Ishikawa (cell line): ENCODE data around the gene PDCD6IP.

ENCODE experiments used
- CEBPB ChIP-seq: IDR thresholded peaks from 2 replicates; pipeline ENCODE4 v1.6.1; 2012
- CREB1 ChIP-seq: IDR thresholded peaks from 2 replicates; pipeline ENCODE4 v1.6.1; 2012; ENCODE audit warnings: low read depth
- EGR1 ChIP-seq: IDR thresholded peaks from 2 replicates; pipeline ENCODE4 v1.6.1; 2012
- EP300 ChIP-seq: IDR thresholded peaks from 2 replicates; pipeline ENCODE4 v1.6.1; 2012; ENCODE audit warnings: borderline replicate concordance
- FOXM1 ChIP-seq: IDR thresholded peaks from 2 replicates; pipeline ENCODE4 v1.6.1; 2012; ENCODE audit warnings: low read depth, borderline replicate concordance
- NFIC ChIP-seq: IDR thresholded peaks from 2 replicates; pipeline ENCODE4 v1.6.1; 2012
- RAD21 ChIP-seq: IDR thresholded peaks from 2 replicates; pipeline ENCODE4 v1.6.1; 2012; ENCODE audit warnings: low read depth
- TAF1 ChIP-seq: IDR thresholded peaks from 2 replicates; pipeline ENCODE4 v1.6.1; 2012; ENCODE audit warnings: low read depth, mild to moderate bottlenecking
- TCF12 ChIP-seq: IDR thresholded peaks from 2 replicates; pipeline ENCODE4 v1.6.1; 2012; ENCODE audit warnings: low read depth
- TEAD4 ChIP-seq: IDR thresholded peaks from 2 replicates; pipeline ENCODE4 v1.6.1; 2012
- USF1 ChIP-seq: IDR thresholded peaks from 2 replicates; pipeline ENCODE4 v1.6.1; 2012
- YY1 ChIP-seq: IDR thresholded peaks from 2 replicates; pipeline ENCODE4 v1.6.1; 2012; ENCODE audit warnings: low read depth
- ZBTB7A ChIP-seq: IDR thresholded peaks from 2 replicates; pipeline ENCODE4 v1.6.1; 2012; ENCODE audit warnings: low read depth
- TF ChIP-seq, protein P1 (sequence below): IDR thresholded peaks from 2 replicates; pipeline ENCODE4 v1.6.1; 2012
- TF ChIP-seq, protein P2 (sequence below): IDR thresholded peaks from 2 replicates; pipeline ENCODE4 v1.6.1; 2012; ENCODE audit warnings: low read depth, mild to moderate bottlenecking

The PDCD6IP gene

GRCh38 chr3:33879540-33879939, 81.1 kb downstream of the PDCD6IP start:
- TF ChIP-seq TEAD4, result no peak
- no peak for TF ChIP-seq TAF1
- no peak for TF ChIP-seq USF1
- TF ChIP-seq, protein P1, sequence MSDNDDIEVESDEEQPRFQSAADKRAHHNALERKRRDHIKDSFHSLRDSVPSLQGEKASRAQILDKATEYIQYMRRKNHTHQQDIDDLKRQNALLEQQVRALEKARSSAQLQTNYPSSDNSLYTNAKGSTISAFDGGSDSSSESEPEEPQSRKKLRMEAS, result no peak
- TF ChIP-seq FOXM1, result no peak
- no peak for TF ChIP-seq NFIC
- no peak for TF ChIP-seq ZBTB7A
- no peak for TF ChIP-seq CEBPB
- no peak for TF ChIP-seq YY1
- no peak for TF ChIP-seq TCF12
- no peak for TF ChIP-seq CREB1
- no peak for TF ChIP-seq RAD21
- TF ChIP-seq, protein P2, sequence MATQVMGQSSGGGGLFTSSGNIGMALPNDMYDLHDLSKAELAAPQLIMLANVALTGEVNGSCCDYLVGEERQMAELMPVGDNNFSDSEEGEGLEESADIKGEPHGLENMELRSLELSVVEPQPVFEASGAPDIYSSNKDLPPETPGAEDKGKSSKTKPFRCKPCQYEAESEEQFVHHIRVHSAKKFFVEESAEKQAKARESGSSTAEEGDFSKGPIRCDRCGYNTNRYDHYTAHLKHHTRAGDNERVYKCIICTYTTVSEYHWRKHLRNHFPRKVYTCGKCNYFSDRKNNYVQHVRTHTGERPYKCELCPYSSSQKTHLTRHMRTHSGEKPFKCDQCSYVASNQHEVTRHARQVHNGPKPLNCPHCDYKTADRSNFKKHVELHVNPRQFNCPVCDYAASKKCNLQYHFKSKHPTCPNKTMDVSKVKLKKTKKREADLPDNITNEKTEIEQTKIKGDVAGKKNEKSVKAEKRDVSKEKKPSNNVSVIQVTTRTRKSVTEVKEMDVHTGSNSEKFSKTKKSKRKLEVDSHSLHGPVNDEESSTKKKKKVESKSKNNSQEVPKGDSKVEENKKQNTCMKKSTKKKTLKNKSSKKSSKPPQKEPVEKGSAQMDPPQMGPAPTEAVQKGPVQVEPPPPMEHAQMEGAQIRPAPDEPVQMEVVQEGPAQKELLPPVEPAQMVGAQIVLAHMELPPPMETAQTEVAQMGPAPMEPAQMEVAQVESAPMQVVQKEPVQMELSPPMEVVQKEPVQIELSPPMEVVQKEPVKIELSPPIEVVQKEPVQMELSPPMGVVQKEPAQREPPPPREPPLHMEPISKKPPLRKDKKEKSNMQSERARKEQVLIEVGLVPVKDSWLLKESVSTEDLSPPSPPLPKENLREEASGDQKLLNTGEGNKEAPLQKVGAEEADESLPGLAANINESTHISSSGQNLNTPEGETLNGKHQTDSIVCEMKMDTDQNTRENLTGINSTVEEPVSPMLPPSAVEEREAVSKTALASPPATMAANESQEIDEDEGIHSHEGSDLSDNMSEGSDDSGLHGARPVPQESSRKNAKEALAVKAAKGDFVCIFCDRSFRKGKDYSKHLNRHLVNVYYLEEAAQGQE, result no peak
- TF ChIP-seq EP300, result no peak
- no peak for TF ChIP-seq EGR1

- TF ChIP-seq NFIC (no peak), YY1 (no peak), TEAD4 (no peak), TAF1 (no peak), RAD21 (no peak), EGR1 (no peak), CREB1 (no peak)
Observed at GRCh38 chr3:33881156-33882064, 83.0 kb downstream of the PDCD6IP start.

- TF ChIP-seq ZBTB7A (no peak), TEAD4 (no peak), NFIC (no peak), EP300 (no peak), TAF1 (no peak), CEBPB (no peak), FOXM1 (no peak), YY1 (no peak), RAD21 (no peak), EGR1 (no peak), CREB1 (no peak), USF1 (no peak), TCF12 (no peak)
- TF ChIP-seq, protein P1, result no peak
- TF ChIP-seq, protein P2, result no peak
Observed at GRCh38 chr3:33882296-33882695, 83.9 kb downstream of the PDCD6IP start.

DNA sequence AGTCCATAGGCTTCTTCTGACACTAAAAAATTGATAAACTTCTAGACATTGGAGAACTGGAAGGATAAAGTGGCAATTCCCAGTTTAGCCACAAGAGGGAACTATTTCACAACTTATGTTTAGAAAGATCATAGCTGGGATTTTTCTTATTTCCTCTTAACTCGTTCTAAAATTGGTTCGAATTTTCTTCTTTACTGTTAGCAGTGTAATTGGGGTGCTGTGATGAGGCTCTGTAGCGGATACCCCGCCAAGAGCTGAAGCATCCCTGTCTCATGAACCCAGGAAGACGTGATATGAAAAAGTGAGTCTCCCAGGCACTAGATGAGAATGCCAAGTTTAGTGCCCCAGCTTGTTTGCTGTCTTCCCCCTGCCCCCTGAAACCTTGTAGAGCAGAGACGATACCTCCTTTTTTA, 85.1 kb downstream of the PDCD6IP start:
- TF ChIP-seq YY1 (no peak), NFIC (no peak), RAD21 (peak; percentile 74)
- TF ChIP-seq, protein P1, result no peak

DNA sequence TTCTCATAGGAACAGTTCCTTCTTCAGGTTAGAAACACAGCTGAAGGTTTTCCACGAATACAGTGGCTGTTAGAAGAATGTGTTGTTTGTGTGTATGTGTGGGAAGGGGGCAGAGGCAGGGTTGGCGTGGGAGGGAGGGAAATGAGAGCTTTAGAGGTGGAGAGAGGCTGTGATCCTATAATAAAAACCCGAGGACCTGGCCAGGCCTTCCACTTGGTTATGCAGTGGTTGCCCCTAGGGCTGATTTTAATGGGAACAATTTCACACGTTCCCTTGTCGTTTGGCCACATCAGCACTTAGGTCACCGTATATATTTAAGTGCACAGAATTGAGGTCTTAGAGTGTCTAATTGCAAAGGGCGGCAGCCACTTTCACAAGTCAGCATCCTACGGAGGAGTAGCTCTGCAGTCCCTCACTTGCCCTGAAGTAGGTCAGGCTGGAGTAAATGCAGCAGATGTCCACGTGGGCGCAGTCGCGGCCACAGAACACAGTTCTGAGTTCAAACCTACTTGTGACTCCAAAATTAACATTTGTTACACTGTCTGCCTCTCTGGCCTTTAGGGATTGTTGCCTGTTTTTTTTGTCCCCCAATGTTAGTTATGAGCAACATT, 85.6 kb downstream of the PDCD6IP start:
- TF ChIP-seq EGR1 (no peak), NFIC (no peak)

- no peak for TF ChIP-seq USF1
- TF ChIP-seq, protein P2, result no peak
- TF ChIP-seq TAF1, result no peak
- TF ChIP-seq CREB1, result no peak
- TF ChIP-seq YY1, result no peak
- TF ChIP-seq EP300, result no peak
Observed at GRCh38 chr3:33884701-33885100, 86.3 kb downstream of the PDCD6IP start.
